Loucy (cell line): ENCODE measurements around the gene BCAS3.

Source experiments
- H2AFZ ChIP-seq: fragments of 200-600 bp; sonication (generic); 2 replicates; pipeline ENCODE4 v1.6.0; 2016; ENCODE audit warnings: antibody characterized with exemption, mild to moderate bottlenecking, low read length, moderate library complexity
- H3F3A ChIP-seq: fragments of 200-600 bp; 2 replicates; pipeline ENCODE4 v1.6.0; 2016; ENCODE audit warnings: antibody characterized with exemption, low read depth, mild to moderate bottlenecking
- H3K27me3 ChIP-seq: fragments of 200-600 bp; sonication (generic); 2 replicates; pipeline ENCODE4 v1.6.1; 2014; ENCODE audit warnings: low read length, mild to moderate bottlenecking; ENCODE audit not compliant: insufficient read depth, poor library complexity, severe bottlenecking
- H3K36me3 ChIP-seq: fragments of 200-600 bp; sonication (generic); 2 replicates; pipeline ENCODE4 v1.6.1; 2016; ENCODE audit warnings: low read length; ENCODE audit not compliant: insufficient read depth
- H3K4me1 ChIP-seq: fragments of 200-600 bp; sonication (generic); 2 replicates; pipeline ENCODE4 v1.5.1; 2014; ENCODE audit warnings: low read length, mild to moderate bottlenecking; ENCODE audit not compliant: insufficient read depth, poor library complexity, severe bottlenecking
- H3K4me2 ChIP-seq: fragments of 200-600 bp; sonication (generic); 2 replicates; pipeline ENCODE4 v1.6.0; 2014; ENCODE audit warnings: antibody characterized with exemption, low read length, low read depth, mild to moderate bottlenecking; ENCODE audit not compliant: poor library complexity, severe bottlenecking
- H3K4me3 ChIP-seq: fragments of 200-600 bp; sonication (generic); 2 replicates; pipeline ENCODE4 v1.5.1; 2014; ENCODE audit warnings: low read length, mild to moderate bottlenecking, mixed read lengths; ENCODE audit not compliant: poor library complexity, severe bottlenecking
- H3K79me2 ChIP-seq: fragments of 200-600 bp; sonication (generic); 2 replicates; pipeline ENCODE4 v1.6.1; 2014; ENCODE audit warnings: low read length; ENCODE audit not compliant: insufficient read depth
- H3K9ac ChIP-seq: fragments of 200-600 bp; sonication (generic); 2 replicates; pipeline ENCODE4 v1.6.0; 2014; ENCODE audit warnings: mild to moderate bottlenecking, low read depth, low read length, moderate library complexity; ENCODE audit not compliant: poor library complexity, severe bottlenecking
- H3K9me2 ChIP-seq: fragments of 200-600 bp; sonication (generic); replicated peaks from 2 replicates; pipeline ENCODE4 v1.6.1; 2016; ENCODE audit warnings: low read depth, low read length, mixed read lengths
- H3K9me3 ChIP-seq: fragments of 200-600 bp; sonication (generic); 2 replicates; pipeline ENCODE4 v1.6.1; 2014; ENCODE audit warnings: mild to moderate bottlenecking, antibody characterized with exemption, low read length, low read depth; ENCODE audit not compliant: insufficient read depth
- H4K20me1 ChIP-seq: fragments of 200-600 bp; sonication (generic); 2 replicates; pipeline ENCODE4 v1.6.0; 2014; ENCODE audit warnings: antibody characterized with exemption, low read length, mild to moderate bottlenecking; ENCODE audit not compliant: insufficient read depth, poor library complexity, severe bottlenecking
- EZH2phosphoT487 ChIP-seq: fragments of 200-600 bp; IDR thresholded peaks from 2 replicates; pipeline ENCODE4 v1.6.1; 2018; ENCODE audit warnings: antibody characterized with exemption, mild to moderate bottlenecking, moderate library complexity, borderline replicate concordance
- TF ChIP-seq, protein P1 (sequence below): fragments of 200-600 bp; sonication (generic); conservative IDR thresholded peaks from 2 replicates; pipeline ENCODE4 v1.5.1; 2014; ENCODE audit warnings: mild to moderate bottlenecking, antibody characterized with exemption, low read length

The BCAS3 gene

GRCh38 chr17:61418449-61418848 lies 740.8 kb downstream of the BCAS3 start:
- Histone ChIP-seq H3F3A (no peaks in the 10 kb centered on the region), H3K9me2 (no peaks in the 10 kb centered on the region), H3K9ac (no peak overlapping the region), H3K27me3 (no peaks in the 10 kb centered on the region), H3K9me3 (no peaks in the 10 kb centered on the region), H3K4me3 (no peak overlapping the region), H3K4me2 (no peak overlapping the region), H2AFZ (no peak overlapping the region), H3K36me3 (no peaks in the 10 kb centered on the region), H3K4me1 (no peaks in the 10 kb centered on the region), H3K79me2 (no peaks in the 10 kb centered on the region), H4K20me1 (no peaks in the 10 kb centered on the region)
- TF ChIP-seq, protein P1, sequence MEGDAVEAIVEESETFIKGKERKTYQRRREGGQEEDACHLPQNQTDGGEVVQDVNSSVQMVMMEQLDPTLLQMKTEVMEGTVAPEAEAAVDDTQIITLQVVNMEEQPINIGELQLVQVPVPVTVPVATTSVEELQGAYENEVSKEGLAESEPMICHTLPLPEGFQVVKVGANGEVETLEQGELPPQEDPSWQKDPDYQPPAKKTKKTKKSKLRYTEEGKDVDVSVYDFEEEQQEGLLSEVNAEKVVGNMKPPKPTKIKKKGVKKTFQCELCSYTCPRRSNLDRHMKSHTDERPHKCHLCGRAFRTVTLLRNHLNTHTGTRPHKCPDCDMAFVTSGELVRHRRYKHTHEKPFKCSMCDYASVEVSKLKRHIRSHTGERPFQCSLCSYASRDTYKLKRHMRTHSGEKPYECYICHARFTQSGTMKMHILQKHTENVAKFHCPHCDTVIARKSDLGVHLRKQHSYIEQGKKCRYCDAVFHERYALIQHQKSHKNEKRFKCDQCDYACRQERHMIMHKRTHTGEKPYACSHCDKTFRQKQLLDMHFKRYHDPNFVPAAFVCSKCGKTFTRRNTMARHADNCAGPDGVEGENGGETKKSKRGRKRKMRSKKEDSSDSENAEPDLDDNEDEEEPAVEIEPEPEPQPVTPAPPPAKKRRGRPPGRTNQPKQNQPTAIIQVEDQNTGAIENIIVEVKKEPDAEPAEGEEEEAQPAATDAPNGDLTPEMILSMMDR = no peak
- TF ChIP-seq EZH2phosphoT487 = no peak

DNA sequence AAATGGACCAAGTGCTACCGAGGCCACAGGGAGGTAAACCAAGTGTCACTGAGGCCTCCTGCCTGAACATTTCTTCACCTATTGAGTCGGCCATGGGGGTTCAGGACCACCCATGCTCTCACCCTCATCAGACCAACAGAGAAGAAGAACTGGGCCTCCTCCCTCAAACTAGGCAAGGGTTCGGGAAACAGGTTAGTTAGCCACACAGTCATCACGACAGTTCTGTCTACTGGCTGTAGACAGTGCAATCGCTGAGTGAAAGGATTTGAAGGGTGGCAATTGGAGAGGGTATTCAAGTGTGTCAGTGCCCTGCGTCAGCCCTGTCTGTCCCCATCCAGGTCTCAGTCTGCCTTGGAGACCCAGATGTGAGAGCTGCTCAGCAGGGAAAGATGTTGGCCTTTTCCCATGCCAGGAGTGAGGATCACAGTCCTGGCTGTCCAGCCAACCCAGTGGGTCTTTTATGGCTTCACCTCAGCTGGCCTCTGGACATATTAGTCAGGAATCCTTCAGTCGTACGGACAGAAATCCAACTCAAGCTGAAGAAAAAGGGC lies 741.9 kb downstream of the BCAS3 start:
- no peak overlapping the region for H3K4me3 ChIP-seq
- H4K20me1 ChIP-seq = no peaks in the 10 kb centered on the region
- H3K9me2 ChIP-seq = no peaks in the 10 kb centered on the region
- H3K9me3 ChIP-seq = no peaks in the 10 kb centered on the region
- no peaks in the 10 kb centered on the region for H3K4me1 ChIP-seq
- no peaks in the 10 kb centered on the region for H3K36me3 ChIP-seq
- no peaks in the 10 kb centered on the region for H3K27me3 ChIP-seq
- no peak overlapping the region for H3K4me2 ChIP-seq
- TF ChIP-seq EZH2phosphoT487 = no peak
- TF ChIP-seq, protein P1 = no peak
- no peak overlapping the region for H2AFZ ChIP-seq
- no peaks in the 10 kb centered on the region for H3K79me2 ChIP-seq
- no peak overlapping the region for H3K9ac ChIP-seq
- H3F3A ChIP-seq = no peaks in the 10 kb centered on the region

DNA sequence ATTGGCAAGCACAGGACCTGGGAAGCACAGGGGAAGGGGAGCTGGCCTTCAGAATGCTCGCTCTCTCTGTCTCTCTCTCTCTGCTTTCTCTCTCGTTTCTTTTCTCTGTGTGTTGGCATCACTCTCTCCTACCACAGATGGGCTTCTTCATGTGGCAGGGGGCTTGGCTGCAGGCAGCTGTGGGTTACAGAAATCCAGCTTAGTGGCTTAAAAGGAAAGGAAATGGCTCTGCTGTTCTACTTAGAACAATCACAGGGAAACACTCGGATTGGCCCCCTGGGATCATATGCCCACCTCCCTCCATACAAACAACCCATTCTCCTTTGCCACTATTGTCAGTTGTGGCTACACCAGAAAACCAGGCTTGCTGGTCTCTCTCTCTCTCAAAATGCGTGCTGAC lies 742.4 kb downstream of the BCAS3 start:
- Histone ChIP-seq H3K4me1 (no peaks in the 10 kb centered on the region), H2AFZ (no peak overlapping the region), H3K79me2 (no peaks in the 10 kb centered on the region), H3K27me3 (no peaks in the 10 kb centered on the region), H3K9me2 (no peaks in the 10 kb centered on the region), H3K36me3 (no peaks in the 10 kb centered on the region), H3F3A (no peaks in the 10 kb centered on the region), H3K9ac (no peak overlapping the region), H3K4me2 (no peak overlapping the region), H3K9me3 (no peaks in the 10 kb centered on the region), H4K20me1 (no peaks in the 10 kb centered on the region), H3K4me3 (no peak overlapping the region)
- TF ChIP-seq, protein P1 = no peak
- TF ChIP-seq EZH2phosphoT487 = no peak
